HCT116 (cell line): Measurements from ENCODE around the gene ERBIN.

Source experiments
- POLR2A ChIP-seq: IDR thresholded peaks from 2 replicates; pipeline ENCODE4 v1.7.0; 2011; ENCODE audit warnings: borderline replicate concordance; ENCODE audit not compliant: insufficient read depth, insufficient read length; ENCODE audit errors: extremely low read depth
- YY1 ChIP-seq: IDR thresholded peaks from 2 replicates; pipeline ENCODE4 v1.6.1; 2011; ENCODE audit warnings: low read length, low read depth, moderate library complexity, mild to moderate bottlenecking; ENCODE audit not compliant: insufficient replicate concordance; ENCODE audit errors: extremely low read depth

GRCh38 chr5:65916636-65917035 is 9.7 kb upstream of the ERBIN start:
- no peak for TF ChIP-seq POLR2A
- no peak for TF ChIP-seq YY1
